ENCODE measurements around the gene TAOK1.

DNA sequence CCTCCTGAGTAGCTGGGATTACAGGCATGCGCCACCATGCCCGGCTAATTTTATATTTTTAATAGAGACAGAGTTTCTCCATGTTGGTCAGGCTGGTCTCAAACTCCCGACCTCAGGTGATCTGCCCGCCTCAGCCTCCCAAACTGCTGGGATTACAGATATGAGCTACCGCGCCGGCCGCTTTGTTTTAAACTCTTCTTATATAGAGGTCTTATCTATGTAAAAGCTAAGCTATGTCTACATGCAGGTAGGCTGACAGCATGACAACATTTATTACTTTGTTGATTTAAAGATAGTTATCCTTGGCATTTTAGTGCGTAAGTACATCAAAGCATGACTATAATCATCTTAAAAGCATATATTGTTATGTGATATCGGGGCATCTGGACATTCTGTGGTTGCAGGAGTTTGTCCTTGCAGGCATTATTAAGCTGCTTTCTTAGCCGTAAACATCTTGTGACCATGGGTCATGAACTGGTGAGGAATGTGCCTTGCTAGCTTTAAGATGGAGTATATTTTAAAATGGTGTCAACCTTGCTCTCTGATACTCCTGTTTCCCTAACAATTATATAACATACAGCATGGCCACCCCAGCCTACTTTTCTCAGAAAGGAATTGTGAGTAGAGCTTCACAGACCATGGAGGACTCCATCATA, 45.8 kb upstream of the TAOK1 start:
- TF ChIP-seq, protein P1, sequence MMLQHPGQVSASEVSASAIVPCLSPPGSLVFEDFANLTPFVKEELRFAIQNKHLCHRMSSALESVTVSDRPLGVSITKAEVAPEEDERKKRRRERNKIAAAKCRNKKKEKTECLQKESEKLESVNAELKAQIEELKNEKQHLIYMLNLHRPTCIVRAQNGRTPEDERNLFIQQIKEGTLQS (CRISPR knock-in tag; conservative IDR thresholded peaks at IDR 0.05): no peak
- TF ChIP-seq, protein P2, sequence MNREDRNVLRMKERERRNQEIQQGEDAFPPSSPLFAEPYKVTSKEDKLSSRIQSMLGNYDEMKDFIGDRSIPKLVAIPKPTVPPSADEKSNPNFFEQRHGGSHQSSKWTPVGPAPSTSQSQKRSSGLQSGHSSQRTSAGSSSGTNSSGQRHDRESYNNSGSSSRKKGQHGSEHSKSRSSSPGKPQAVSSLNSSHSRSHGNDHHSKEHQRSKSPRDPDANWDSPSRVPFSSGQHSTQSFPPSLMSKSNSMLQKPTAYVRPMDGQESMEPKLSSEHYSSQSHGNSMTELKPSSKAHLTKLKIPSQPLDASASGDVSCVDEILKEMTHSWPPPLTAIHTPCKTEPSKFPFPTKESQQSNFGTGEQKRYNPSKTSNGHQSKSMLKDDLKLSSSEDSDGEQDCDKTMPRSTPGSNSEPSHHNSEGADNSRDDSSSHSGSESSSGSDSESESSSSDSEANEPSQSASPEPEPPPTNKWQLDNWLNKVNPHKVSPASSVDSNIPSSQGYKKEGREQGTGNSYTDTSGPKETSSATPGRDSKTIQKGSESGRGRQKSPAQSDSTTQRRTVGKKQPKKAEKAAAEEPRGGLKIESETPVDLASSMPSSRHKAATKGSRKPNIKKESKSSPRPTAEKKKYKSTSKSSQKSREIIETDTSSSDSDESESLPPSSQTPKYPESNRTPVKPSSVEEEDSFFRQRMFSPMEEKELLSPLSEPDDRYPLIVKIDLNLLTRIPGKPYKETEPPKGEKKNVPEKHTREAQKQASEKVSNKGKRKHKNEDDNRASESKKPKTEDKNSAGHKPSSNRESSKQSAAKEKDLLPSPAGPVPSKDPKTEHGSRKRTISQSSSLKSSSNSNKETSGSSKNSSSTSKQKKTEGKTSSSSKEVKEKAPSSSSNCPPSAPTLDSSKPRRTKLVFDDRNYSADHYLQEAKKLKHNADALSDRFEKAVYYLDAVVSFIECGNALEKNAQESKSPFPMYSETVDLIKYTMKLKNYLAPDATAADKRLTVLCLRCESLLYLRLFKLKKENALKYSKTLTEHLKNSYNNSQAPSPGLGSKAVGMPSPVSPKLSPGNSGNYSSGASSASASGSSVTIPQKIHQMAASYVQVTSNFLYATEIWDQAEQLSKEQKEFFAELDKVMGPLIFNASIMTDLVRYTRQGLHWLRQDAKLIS (CRISPR knock-in tag; IDR thresholded peaks at IDR 0.05; ENCODE audit: borderline replicate concordance): no peak
- TF ChIP-seq, protein P3, sequence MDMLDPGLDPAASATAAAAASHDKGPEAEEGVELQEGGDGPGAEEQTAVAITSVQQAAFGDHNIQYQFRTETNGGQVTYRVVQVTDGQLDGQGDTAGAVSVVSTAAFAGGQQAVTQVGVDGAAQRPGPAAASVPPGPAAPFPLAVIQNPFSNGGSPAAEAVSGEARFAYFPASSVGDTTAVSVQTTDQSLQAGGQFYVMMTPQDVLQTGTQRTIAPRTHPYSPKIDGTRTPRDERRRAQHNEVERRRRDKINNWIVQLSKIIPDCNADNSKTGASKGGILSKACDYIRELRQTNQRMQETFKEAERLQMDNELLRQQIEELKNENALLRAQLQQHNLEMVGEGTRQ (CRISPR knock-in tag; IDR thresholded peaks at IDR 0.05): no peak
- TF ChIP-seq, protein P4, sequence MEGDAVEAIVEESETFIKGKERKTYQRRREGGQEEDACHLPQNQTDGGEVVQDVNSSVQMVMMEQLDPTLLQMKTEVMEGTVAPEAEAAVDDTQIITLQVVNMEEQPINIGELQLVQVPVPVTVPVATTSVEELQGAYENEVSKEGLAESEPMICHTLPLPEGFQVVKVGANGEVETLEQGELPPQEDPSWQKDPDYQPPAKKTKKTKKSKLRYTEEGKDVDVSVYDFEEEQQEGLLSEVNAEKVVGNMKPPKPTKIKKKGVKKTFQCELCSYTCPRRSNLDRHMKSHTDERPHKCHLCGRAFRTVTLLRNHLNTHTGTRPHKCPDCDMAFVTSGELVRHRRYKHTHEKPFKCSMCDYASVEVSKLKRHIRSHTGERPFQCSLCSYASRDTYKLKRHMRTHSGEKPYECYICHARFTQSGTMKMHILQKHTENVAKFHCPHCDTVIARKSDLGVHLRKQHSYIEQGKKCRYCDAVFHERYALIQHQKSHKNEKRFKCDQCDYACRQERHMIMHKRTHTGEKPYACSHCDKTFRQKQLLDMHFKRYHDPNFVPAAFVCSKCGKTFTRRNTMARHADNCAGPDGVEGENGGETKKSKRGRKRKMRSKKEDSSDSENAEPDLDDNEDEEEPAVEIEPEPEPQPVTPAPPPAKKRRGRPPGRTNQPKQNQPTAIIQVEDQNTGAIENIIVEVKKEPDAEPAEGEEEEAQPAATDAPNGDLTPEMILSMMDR (IDR thresholded peaks at IDR 0.05): no peak
- TF ChIP-seq ZNF232 (CRISPR knock-in tag; IDR thresholded peaks at IDR 0.05): no peak
- no peak for TF ChIP-seq ZNF423 (CRISPR knock-in tag; IDR thresholded peaks at IDR 0.05)
- TF ChIP-seq PRRX2 (CRISPR knock-in tag; IDR thresholded peaks at IDR 0.05): no peak
- no peak for TF ChIP-seq ESRRA (CRISPR knock-in tag; IDR thresholded peaks at IDR 0.05; ENCODE audit: borderline replicate concordance)
- TF ChIP-seq CBFB (CRISPR knock-in tag; IDR thresholded peaks at IDR 0.05; ENCODE audit: low read depth): no peak
- TF ChIP-seq JUN (CRISPR knock-in tag; IDR thresholded peaks at IDR 0.05): no peak
- TF ChIP-seq, protein P5, sequence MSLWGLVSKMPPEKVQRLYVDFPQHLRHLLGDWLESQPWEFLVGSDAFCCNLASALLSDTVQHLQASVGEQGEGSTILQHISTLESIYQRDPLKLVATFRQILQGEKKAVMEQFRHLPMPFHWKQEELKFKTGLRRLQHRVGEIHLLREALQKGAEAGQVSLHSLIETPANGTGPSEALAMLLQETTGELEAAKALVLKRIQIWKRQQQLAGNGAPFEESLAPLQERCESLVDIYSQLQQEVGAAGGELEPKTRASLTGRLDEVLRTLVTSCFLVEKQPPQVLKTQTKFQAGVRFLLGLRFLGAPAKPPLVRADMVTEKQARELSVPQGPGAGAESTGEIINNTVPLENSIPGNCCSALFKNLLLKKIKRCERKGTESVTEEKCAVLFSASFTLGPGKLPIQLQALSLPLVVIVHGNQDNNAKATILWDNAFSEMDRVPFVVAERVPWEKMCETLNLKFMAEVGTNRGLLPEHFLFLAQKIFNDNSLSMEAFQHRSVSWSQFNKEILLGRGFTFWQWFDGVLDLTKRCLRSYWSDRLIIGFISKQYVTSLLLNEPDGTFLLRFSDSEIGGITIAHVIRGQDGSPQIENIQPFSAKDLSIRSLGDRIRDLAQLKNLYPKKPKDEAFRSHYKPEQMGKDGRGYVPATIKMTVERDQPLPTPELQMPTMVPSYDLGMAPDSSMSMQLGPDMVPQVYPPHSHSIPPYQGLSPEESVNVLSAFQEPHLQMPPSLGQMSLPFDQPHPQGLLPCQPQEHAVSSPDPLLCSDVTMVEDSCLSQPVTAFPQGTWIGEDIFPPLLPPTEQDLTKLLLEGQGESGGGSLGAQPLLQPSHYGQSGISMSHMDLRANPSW (CRISPR knock-in tag; conservative IDR thresholded peaks at IDR 0.05; ENCODE audit: low read depth): no peak
- TF ChIP-seq TEAD4 (CRISPR knock-in tag; IDR thresholded peaks at IDR 0.05): no peak
- TF ChIP-seq CREM (CRISPR knock-in tag; IDR thresholded peaks at IDR 0.05): no peak
